ENCODE measurements around the gene RTF1. TPM values are rescaled to one million over a fixed set of nuclear protein-coding genes. Genes with fewer than 3 reads are reported as not detected.

RTF1 gene
- total RNA-seq, 1 experiment from 2014 or later, result 49.5 TPM

- H3K36me3 Mint-ChIP-seq (ENCODE audit: insufficient read depth in 1 of 3, low read depth in 3 of 3), result peaks cover 19 to 42% (median 41%) of the 10 kb centered on the region in 3 experiments
- Histone ChIP-seq H2BK12ac (ENCODE audit: insufficient read length, low read depth, low read length) (no peak overlapping the region), H3K79me2 (ENCODE audit: insufficient read depth, low read length) (no peaks in the 10 kb centered on the region), H3K27me3 (ENCODE audit: insufficient read depth, low read length) (peaks cover 6% of the 10 kb centered on the region; the same call in 1 of the 2 replicates), H3K79me1 (ENCODE audit: insufficient read depth, low read depth, low read length, poor library complexity, severe bottlenecking) (no peaks in the 10 kb centered on the region), H3K23ac (ENCODE audit: insufficient read length, low read depth, low read length) (no peak overlapping the region), H3K14ac (ENCODE audit: insufficient read depth, low read length) (no peak overlapping the region), H2BK120ac (ENCODE audit: low read depth, low read length, poor library complexity, severe bottlenecking) (no peak overlapping the region), H4K5ac (ENCODE audit: insufficient read length, low read depth, low read length) (no peak overlapping the region), H3K9me3 (ENCODE audit: control insufficient read depth, low read depth, low read length) (no peaks in the 10 kb centered on the region), H2BK15ac (ENCODE audit: low read depth, low read length) (no peak overlapping the region), H3K23me2 (ENCODE audit: insufficient read length, low read depth, low read length, poor library complexity, severe bottlenecking) (peaks cover 9% of the 10 kb centered on the region), H3K9ac (ENCODE audit: extremely low read depth, insufficient read length, low read length) (no peak overlapping the region), H4K91ac (ENCODE audit: insufficient read length, low read depth, low read length) (no peak overlapping the region), H3T11ph (ENCODE audit: low read length) (no peak overlapping the region), H3K4me2 (ENCODE audit: insufficient read depth, insufficient read length, low read length) (no peak overlapping the region), H4K8ac (replicated peaks; ENCODE audit: insufficient read length, low read depth, low read length) (no peak overlapping the region), H3K27ac (ENCODE audit: insufficient read length, low read depth, low read length) (no peak overlapping the region), H2BK5ac (ENCODE audit: insufficient read length, low read length) (no peak overlapping the region), H2AFZ (ENCODE audit: low read length) (no peak overlapping the region), H3K4ac (ENCODE audit: low read depth, low read length) (no peak overlapping the region), H4K20me1 (ENCODE audit: control insufficient read depth, insufficient read depth, insufficient read length) (no peaks in the 10 kb centered on the region), H3K18ac (ENCODE audit: insufficient read length, low read depth, low read length) (no peak overlapping the region), H2BK20ac (ENCODE audit: low read depth, low read length, poor library complexity, severe bottlenecking) (no peak overlapping the region), H3K4me1 (ENCODE audit: insufficient read depth, low read length) (no peaks in the 10 kb centered on the region), H2AK5ac (ENCODE audit: insufficient read length, low read length) (no peak overlapping the region), H3K56ac (ENCODE audit: insufficient read length, low read depth, low read length) (no peak overlapping the region)
- no peaks in the 10 kb centered on the region; a peak in 1 of 5 replicates for H3K9me3 Mint-ChIP-seq
- peaks cover 23% of the 10 kb centered on the region for H3K27me3 Mint-ChIP-seq (ENCODE audit: low read depth)
- peaks cover 10% of the 10 kb centered on the region in 2 experiments for H3K4me1 Mint-ChIP-seq
- TF ChIP-seq, protein P1, sequence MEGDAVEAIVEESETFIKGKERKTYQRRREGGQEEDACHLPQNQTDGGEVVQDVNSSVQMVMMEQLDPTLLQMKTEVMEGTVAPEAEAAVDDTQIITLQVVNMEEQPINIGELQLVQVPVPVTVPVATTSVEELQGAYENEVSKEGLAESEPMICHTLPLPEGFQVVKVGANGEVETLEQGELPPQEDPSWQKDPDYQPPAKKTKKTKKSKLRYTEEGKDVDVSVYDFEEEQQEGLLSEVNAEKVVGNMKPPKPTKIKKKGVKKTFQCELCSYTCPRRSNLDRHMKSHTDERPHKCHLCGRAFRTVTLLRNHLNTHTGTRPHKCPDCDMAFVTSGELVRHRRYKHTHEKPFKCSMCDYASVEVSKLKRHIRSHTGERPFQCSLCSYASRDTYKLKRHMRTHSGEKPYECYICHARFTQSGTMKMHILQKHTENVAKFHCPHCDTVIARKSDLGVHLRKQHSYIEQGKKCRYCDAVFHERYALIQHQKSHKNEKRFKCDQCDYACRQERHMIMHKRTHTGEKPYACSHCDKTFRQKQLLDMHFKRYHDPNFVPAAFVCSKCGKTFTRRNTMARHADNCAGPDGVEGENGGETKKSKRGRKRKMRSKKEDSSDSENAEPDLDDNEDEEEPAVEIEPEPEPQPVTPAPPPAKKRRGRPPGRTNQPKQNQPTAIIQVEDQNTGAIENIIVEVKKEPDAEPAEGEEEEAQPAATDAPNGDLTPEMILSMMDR (conservative IDR thresholded peaks at IDR 0.05), result no peak
- no peak for DNase-seq
- no CpG with 5 or more reads among the region's 8 CpGs for WGBS (ENCODE audit: extremely low coverage, insufficient read length, low lambda C conversion rate)
- H3K27ac Mint-ChIP-seq, result no peak overlapping the region
- no peak overlapping the region; a peak in 1 of 5 replicates for H3K4me3 Mint-ChIP-seq
Measured at GRCh38 chr15:41517895-41518449, 101.1 kb downstream of the RTF1 start.
